Measurements from ENCODE around the gene BDNF.
"Not testable (repeated sequence)": the region's sequence is repeated elsewhere in the genome, so short reads cannot be mapped to it uniquely, and the experiment has no call there.

The BDNF gene

DNA sequence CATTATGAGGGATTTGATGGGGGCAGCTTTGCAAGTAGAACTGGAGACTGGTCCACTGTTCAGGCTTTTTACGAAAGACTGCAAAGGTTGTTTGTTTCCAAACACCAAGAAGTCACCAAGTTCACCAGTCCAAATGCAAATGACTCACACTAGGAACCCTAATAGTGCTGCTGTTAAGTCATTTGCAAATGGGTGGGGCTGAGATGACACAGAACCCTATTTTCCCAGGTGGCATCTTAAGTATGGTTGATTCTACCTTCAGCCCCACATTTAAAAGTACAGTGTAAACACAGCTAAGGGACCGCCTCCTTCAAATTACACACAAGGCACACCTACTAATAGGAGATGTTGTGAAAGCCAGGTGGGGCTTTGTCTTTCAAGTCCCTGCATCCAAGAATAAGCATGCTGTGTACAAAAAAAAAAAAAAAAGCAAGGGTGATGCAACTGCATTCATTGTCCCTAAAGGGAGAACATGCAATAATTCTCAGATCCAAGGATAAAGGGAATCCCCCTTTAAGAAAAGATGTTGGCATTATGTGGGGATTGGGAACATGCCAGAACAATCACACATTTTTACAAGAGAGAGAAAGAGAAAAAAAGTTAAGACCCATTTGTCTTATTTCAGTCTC is 27.3 kb downstream of the BDNF start:
- DNase-seq (ENCODE audit: low read depth in 2 of 3, low spot score in 2 of 3) = no peak

DNA sequence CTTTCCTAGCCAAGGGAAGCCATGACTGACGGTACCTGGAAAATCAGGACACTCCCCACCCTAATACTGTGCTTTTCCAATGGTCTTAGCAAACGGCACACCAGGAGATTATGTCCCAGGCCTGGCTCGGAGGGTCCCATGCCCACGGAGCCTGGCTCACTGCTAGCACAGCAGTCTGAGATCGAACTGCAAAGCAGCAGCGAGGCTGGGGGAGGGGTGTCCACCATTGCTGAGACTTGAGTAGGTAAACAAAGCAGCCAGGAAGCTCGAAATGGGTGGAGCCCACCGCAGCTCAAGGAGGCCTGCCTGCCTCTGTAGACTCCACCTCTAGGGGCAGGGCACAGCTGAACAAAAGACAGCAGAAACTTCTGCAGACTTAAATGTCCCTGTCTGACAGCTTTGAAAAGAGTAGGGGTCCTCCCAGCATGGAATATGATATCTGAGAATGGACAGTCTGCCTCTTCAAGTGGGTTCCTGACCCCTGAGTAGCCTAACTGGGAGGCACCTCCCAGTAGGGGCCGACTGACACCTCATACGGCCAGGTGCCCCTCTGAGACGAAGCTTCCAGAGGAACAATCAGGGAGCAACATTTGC is 34.6 kb downstream of the BDNF start:
- not testable (repeated sequence) for DNase-seq (ENCODE audit: low read depth in 2 of 3, low spot score in 2 of 3)

DNA sequence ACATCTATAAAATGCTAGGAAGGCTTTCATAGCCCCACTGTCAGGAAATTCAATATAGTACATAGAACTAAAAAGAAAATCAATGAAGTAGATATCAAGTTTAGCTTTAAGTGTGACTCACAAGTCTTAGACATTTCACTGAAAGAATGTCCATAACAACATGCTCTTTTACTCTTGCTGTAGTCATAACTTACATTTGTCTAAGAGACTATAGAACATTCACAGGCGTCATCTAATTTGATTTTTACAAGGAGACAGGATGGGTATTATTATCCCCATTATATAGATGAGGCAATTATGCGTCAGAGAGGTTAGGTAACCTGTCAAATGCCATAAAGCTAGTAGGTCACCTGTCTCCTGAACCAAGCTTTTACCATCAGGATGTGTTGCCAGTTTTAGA is 36.9 kb downstream of the BDNF start:
- DNase-seq (ENCODE audit: low read depth in 2 of 3, low spot score in 2 of 3) = no peak

DNA sequence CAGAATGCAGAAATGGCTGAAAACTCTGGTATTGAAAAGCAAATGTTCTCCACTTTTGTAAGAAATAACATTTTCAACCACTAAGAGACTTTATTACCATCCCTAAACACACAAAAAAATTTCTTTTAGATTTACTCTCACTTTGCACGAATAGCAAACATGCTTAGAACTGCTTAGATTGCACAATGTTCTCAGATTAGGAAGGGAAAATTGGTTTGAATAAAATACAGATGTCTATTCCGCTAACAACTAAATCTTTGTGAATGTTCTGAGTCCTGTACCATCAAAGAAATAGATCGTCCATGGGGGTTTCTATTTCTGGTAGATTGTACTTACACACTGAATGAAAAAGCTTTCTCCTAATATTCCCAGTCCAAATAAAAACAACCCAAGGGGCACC is 40.1 kb downstream of the BDNF start:
- no peak for DNase-seq (ENCODE audit: low read depth in 2 of 3, low spot score in 2 of 3)

DNA sequence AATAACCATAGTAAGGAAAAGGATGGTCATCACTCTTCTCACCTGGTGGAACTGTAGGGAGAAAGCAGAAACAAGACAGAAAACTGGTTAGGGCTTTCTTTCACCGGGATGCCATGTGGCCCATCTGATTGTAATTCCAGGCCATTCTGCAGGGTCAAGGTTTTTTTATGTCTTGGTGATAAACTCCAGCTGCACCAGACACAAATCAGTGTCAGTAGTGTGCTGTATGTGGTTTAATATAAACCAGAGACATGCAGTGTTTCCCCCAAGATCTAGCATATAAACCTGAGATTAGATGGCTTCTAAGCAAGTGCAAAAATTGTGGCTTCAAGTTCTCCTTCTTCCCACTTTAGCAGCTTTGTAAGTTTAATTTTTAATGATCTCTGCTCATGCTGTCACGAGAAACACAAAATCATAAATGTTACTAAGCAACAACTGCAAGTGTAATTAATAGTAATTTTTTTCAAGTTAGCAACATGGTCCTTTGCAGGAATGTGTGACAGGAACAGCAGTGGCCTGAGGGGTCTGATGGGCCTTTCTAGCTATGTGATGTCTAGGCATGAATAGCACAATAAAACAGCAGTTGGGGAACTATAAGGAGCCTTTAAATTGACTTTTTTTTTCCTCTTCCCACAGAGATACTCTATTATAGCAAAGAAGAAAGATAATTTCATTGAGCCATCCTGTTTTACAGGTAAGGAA is 41.6 kb downstream of the BDNF start:
- DNase-seq (ENCODE audit: low read depth in 2 of 3, low spot score in 2 of 3) = no peak

DNA sequence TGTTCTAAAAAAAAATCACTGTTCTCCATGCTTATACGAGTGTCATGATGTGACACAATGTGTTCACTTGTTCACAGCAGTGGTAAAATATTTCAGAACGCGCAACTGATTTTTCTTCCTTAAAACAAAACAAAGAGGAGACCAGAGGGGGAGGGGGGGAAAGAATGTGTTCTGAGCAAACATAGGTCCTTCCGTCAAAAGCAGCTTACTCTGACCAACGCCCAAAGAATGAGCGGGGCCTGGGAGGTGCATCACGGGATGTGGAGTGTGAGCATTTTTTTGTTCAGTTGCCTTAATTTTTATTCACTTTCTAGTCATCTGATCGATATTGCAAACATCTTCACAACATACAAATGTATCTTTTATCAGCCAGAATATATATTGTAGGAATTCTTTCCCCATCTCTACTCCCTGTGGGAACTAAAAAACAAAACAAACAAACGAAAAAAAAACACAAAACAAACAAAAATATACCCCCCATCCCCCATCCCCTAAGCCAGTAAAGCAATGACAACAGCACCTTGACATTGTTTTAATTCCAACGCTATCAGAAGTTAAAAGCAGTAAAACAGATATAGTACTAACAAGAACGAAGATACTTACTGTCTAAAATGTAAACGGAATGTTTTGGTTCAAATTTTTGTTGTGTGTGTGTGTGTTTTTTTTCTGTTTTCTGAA is 43.3 kb downstream of the BDNF start:
- no peak for DNase-seq (ENCODE audit: low read depth in 2 of 3, low spot score in 2 of 3)

DNA sequence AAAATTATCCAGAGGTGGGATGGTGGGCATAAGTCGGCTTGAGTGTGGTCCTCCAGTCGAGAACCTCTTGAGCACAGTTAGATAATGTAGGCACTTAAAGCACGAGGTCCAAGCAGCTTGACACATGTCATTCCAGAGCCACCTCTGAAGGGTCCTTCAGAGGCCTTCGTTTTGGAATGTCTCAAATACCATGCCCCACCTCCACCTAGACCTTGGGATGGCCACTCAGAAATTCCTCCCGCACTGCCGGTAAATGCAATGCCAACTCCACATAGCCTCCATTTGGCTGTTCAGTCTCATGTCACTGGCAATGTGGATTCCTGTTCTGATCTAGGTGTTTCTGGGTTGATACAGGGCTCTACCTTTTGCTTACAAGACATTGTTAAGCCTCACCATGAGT is 43.9 kb downstream of the BDNF start:
- no peak for DNase-seq (ENCODE audit: low read depth in 2 of 3, low spot score in 2 of 3)

DNA sequence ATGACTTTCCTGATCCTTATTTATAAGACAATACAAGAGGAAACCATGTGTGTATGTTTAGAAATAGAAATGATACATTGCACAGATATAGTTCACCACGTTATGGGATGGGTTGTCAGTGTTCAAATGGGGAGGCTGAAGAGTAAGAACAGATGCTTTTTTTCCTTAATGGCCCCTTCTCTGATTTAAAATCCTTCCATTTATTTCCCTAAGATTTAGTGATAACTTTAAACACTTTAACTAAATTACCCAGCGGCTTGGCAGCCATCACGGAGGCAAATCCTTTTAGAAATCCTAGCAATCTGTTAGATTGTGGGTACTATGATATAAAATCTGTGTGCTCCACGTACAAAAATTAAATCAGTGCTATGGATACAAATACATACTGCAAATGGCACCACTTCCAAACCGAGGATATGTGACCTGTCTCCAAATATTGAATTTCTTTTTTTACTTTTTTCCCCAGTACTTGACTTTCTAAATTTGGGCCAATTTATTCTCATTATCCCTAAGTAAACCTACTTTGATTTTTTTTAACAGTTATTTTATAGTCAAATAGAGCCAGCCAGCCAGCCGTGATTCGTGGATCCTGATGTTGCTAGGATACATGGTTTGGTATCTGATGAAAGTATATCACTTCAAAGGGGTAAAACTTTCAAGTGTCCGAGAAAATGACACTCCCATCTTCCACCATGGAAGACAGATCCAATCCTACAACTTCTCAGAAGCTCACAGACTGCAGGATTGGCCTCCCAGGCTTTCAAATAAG is 46.1 kb downstream of the BDNF start:
- no peak for DNase-seq (ENCODE audit: low read depth in 2 of 3, low spot score in 2 of 3)

DNA sequence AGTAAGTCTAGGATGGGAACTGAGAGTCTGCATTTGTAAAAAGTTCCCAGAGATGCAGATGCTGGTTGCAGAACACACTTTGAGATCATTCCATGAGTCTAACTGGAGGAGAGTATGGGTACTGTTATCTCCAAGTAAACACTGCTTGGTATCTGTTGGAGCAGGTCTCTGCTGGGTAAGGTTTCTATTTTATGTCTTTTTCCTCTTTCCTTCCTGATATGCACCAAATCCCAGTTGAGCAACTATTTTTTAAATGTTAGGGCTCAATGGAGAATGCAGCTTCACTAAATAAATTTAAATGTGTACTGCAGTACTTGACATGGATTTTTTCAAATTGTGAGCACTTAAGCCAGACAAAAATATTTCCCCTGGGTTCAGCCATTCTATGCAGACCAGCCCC is 48.5 kb downstream of the BDNF start:
- no peak for DNase-seq (ENCODE audit: low read depth in 2 of 3, low spot score in 2 of 3)

DNA sequence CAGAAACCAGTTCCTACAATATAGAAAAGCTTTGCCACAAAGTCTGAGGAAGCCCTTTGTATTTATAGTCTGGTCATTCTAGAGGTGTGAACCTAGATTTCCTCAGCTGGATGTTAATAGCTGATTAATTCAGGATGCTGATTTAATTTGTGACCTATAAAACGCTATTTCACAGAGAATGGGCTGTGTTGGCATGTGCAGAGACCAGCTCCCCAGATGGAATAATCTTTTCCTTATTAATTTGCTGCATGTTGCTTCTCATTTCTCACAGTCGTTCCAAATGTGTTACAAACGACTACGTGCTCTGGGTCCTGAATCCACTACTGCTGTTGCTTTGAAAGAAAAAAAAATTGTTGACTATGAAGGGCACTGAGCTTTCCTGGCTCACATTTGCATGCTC is 49.3 kb downstream of the BDNF start:
- DNase-seq (ENCODE audit: low read depth in 2 of 3, low spot score in 2 of 3) = no peak

DNA sequence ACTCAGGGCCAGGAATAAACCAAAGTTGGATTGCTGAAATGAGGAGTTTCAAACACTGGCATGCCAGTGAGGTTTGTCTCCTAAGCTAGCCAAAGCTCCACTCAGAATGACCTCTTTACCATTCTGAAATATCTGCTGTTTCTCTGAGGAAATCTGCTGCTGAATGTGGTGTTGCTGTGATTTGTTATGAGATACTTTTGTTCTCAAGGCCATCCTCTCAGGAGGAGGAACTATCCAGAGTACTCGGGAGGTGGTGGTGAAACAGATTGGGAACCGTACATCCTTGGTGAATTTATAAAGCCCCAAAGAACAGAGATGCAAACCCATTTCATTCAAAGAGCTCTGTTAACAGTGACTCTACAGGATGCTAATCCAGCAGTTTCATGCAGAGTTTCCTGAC is 50.5 kb downstream of the BDNF start:
- DNase-seq (ENCODE audit: low read depth in 2 of 3, low spot score in 2 of 3) = no peak

DNA sequence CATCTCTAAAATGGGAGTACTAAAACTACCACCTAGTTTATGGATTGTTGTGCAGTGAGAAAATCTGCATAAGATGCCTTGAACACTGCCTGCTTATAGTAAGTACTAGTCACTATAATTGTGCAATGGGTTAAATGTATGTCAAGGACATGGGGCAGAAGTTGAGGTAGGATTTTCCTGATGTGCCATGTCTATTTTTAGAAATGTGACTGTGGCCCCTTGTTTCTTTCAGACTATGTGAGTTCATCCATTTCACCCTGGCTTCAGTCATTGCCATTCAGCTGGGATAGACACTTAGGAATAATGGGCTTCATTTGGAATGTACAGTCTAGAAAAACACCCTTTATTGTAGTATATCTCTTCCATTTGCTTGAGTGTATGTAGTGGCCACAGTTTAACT is 51.4 kb downstream of the BDNF start:
- DNase-seq (ENCODE audit: low read depth in 2 of 3, low spot score in 2 of 3) = no peak

DNA sequence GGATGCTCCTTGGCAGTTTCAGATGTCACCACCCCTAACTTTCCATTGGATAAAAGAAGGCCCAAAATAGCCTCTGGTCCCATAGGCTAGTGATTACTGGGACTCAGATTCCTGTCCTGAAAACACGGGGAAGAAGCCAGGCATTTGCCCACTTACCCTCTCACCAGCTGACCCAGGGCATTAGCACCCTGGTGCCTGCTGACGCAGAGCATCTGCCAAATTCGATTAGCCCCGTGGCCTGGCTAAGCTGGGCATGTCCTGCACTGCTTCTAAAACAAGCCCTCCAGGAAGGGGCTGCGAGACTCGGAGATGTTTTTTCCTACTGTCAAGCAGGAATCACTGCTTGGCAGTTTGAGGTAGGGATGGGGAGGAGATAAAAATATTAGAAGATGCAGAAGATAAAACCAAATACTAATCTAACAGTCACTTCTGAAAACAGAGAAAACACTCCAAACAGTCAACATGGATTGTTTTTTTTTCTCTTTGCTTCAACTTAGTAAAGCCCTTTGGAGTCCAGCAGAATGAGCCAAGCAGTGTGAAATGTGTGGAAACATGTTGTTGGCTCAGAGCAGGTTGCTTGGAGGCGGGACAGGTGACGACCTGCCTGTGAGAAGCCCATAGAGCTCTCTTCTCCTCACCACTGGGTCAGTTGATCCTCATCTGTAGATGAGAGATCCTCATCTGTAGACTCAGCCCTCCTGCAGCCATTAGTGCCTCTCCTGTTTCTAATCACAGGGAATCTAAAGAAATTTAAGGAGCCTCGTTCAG is 54.0 kb downstream of the BDNF start:
- no peak for DNase-seq (ENCODE audit: low read depth in 2 of 3, low spot score in 2 of 3)

DNA sequence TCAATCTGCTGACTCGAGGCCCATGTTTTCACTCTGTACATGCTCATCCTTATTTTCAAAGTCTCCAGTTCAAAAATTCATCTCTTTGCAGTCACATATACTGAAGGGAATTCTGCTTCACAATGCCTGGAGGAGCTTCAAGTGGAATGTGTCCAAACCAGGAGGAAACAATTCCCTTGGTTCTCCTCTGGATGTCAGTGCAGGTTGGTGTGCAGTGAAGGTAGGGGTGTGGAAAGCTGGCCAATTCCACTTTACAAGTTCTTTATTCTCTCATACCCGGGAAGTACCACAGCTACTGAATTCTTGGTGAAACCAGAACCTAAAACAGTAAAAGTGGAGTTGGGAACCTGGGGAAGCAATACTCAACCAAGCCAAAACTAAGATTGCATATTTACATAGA is 57.3 kb downstream of the BDNF start:
- DNase-seq (ENCODE audit: low read depth in 2 of 3, low spot score in 2 of 3) = no peak

DNA sequence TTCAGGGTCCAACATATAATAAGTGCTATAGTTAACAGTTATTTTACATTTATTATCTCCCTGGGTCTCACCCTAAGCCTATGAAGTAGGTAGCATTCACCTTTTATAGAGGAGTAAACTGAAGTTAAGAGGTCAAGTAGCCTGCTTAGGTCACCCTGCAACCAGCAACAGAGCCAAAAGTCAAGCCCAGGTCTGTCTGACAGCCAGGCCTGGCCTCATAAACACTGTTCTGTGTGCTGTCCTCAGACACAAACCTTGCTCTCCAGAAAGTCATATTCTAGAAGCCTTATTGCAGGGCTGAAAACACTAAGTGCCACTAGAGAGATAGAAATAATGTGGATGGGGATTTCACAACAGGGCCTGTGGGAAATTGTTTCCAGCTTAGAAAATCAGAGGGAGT is 59.3 kb downstream of the BDNF start:
- no peak for DNase-seq (ENCODE audit: low read depth in 2 of 3, low spot score in 2 of 3)

DNA sequence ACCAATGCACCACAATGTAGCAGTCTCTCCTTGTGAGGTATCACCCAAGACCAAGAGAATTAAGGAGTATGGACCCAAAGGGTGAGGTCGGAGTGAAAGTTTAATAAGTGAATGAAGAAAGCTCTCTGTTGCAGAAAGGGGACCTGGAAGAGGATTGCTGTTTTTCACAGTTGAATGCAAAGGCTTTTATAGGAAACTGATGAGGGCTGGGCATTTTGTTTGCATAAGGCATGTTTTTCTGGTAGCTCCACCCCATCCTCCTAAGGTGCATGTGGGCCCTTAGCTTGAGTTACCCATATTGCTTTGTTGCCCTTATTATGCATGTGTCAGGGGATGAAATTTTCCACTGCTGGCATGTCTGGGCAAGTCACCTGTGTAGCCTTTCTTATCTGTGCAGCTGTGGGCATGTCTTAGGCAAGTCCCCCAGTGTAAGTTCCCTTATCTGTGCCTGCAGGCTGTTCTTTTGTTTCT is 64.7 kb downstream of the BDNF start:
- no peak for DNase-seq (ENCODE audit: low read depth in 2 of 3, low spot score in 2 of 3)

DNA sequence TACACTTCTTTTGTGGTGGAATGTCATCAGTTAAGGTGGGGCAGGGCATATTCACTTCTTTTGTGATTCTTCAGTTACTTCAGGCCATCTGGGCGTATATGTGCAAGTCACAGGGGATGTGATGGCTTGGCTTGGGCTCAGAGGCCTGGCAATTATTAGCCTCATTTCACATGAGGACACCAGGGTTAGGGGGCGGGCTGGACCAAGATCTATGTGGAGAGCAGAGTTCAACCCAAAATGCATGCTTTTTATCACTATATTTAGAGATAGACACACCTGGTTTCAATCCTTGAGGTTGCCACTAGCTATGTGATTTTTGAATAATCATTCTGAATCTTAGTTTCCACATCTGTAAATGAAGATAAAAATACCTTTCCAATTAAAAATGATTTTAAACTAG is 65.5 kb downstream of the BDNF start:
- not testable (repeated sequence) for DNase-seq (ENCODE audit: low read depth in 2 of 3, low spot score in 2 of 3)

DNA sequence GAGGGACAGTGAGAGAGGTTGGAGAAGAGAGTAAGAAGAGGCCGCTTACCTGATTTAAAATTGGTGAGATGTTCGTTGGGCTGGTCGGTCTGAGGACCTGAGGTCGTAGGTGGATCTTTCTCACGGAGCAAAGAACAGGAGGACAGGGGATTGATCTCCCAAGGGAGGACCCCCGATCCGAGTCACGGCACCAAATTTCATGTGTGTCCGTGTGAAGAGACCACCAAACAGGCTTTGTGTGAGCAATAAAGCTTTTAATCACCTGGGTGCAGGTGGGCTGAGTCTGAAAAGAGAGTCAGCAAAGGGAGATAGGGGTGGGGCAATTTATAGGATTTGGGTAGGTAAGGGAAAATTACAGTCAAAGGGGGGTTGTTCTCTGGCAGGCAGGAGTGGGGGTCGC is 66.0 kb downstream of the BDNF start:
- DNase-seq (ENCODE audit: low read depth in 2 of 3, low spot score in 2 of 3) = not testable (repeated sequence)

DNA sequence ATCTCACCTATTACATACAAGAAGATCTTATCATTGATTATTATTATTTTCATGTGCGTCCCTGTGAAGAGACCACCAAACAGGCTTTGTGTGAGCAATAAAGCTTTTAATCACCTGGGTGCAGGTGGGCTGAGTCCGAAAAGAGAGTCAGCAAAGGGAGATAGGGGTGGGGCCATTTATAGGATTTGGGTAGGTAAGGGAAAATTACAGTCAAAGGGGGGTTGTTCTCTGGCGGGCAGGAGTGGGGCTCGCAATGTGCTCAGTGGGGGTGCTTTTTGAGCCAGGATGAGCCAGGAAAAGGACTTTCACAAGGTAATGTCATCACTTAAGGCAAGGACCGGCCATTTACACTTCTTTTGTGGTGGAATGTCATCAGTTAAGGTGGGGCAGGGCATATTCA is 71.2 kb downstream of the BDNF start:
- DNase-seq (ENCODE audit: low read depth in 2 of 3, low spot score in 2 of 3) = not testable (repeated sequence)

DNA sequence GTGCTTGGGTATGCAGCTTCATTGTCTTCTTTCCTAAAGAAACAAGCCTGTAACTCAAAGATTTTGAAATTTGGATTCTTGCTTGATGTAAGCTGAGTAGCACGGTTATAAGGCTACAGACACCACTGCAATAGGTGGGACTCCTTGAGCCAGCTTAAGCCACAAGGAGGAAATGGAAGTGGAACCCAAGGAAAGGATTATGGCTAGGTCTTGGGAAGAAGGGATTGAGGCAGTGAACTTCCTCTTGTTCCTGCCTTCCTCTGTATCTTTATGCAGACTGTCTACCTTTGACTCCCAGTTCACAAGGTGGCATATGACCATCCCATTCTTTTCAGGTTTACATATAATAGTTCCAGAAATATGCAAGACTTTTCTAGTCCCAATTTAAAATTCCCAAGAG is 72.3 kb downstream of the BDNF start:
- no peak for DNase-seq (ENCODE audit: low read depth in 2 of 3, low spot score in 2 of 3)

All from activated CD8-positive, alpha-beta memory T cell treated with anti-CD3 and anti-CD28 coated beads for 48 hours (primary cell).